Stimulated activated CD4-positive, alpha-beta T cell treated with anti-CD3 and anti-CD28 coated beads, Interleukin-1b, Interleukin-23, amount 100 ng/mL, for 24 hours (primary cell): ENCODE results near the gene AFF1.

Source experiments
- DNase-seq, 4 experiments: peaks; one replicate each; pipeline ENCODE4 v3.0.0-alpha.2; 2020; ENCODE audit warnings: low read depth in 4 of 4, low spot score in 1 of 4

AFF1 gene

GRCh38 chr4:87105101-87105845 is 170.5 kb downstream of the AFF1 start:
- DNase-seq: no peak

GRCh38 chr4:87108142-87108546 is 173.3 kb downstream of the AFF1 start:
- no peak for DNase-seq

- DNase-seq: no peak
Measured at GRCh38 chr4:87109121-87109520, 174.3 kb downstream of the AFF1 start.

GRCh38 chr4:87109945-87110344 is 175.1 kb downstream of the AFF1 start:
- no peak for DNase-seq

DNA sequence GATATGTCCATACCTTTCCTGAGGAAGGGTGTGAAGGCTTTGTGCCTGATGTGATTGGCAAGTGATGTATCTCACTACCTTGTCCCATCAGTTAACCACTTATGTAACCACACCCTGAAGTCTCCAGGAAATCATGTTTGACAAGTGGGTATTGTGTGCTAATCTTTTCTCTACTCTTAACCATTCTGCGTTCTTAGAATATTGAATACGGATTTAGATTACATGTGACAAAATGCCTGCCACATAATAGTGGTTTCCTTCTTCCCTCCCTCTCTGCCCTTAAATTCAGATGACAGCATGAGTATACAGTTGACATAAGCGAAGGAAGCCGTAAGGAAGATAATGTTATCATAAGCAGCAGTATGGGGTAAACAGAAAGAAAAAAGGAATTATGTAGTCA is 177.3 kb downstream of the AFF1 start:
- DNase-seq: no peak

DNA sequence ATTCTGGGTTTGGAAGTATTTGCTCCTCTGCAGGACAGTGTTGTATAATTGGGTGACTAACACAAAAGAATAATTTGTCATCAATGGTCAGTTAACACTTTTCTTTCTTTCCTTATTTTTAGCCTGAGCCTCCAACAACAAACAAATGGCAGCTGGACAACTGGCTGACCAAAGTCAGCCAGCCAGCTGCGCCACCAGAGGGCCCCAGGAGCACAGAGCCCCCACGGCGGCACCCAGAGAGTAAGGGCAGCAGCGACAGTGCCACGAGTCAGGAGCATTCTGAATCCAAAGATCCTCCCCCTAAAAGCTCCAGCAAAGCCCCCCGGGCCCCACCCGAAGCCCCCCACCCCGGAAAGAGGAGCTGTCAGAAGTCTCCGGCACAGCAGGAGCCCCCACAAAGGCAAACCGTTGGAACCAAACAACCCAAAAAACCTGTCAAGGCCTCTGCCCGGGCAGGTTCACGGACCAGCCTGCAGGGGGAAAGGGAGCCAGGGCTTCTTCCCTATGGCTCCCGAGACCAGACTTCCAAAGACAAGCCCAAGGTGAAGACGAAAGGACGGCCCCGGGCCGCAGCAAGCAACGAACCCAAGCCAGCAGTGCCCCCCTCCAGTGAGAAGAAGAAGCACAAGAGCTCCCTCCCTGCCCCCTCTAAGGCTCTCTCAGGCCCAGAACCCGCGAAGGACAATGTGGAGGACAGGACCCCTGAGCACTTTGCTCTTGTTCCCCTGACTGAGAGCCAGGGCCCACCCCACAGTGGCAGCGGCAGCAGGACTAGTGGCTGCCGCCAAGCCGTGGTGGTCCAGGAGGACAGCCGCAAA is 179.6 kb downstream of the AFF1 start:
- no peak for DNase-seq

DNA sequence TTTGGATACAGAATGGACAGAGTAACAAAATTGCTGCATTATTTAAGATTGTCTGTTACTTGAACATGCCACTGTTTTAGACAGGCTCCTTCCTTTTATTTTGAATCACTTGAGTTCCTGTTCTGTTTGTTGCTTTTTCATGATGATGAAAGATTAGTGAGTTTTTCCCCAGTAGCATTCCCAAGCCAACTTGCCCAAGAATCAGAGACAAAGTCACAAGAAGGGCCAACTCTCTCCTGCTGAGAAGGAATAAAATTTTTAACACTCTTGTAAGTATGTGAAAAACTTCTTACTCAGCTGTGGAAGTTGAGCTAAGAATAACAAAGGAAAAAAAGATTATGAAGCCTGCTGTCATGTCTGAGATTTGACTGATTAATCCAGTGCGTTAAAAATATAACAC is 181.4 kb downstream of the AFF1 start:
- no peak for DNase-seq

- DNase-seq: no peak
Measured at GRCh38 chr4:87117051-87117731, 182.4 kb downstream of the AFF1 start.

DNA sequence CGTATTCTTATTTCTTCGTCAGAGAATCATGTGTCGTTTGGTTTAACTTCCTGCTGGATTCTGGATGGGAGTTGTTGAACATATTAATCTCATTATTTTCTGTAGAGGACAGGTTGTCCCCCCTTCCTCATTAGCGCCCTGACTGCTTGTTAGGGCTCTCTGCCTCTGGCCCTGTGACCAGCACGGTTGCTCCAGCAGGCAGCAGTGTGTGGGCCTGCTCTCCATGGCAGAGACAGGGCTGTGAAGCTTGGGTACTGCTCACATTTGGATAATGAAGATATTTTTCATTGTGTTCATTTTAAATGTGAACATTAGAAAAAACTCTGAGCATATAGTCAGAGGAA is 182.9 kb downstream of the AFF1 start:
- no peak for DNase-seq

DNA sequence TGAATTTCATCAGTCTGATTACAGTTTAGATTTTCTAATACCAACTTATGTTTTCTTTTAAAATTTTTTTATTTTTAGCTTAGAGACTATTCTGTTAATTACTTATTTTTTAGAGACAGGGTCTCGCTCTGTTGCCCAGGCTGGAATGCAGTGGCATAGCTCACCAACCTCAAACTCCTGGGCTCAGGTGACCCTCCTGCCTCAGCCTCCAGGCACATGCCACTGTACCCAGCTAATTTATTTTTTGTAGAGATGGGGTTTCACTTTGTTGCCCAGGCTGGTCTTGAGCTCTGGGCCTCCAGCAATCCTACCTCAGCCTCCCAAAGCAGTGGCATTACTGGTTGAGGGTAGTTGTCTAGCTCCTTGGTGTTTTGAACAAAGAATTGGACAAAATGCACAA is 183.6 kb downstream of the AFF1 start:
- DNase-seq: no peak

GRCh38 chr4:87118826-87119225 is 184.0 kb downstream of the AFF1 start:
- DNase-seq: no peak

- DNase-seq: no peak
Measured at GRCh38 chr4:87120010-87120409, 185.2 kb downstream of the AFF1 start.

GRCh38 chr4:87120411-87121162 is 185.8 kb downstream of the AFF1 start:
- DNase-seq: no peak

DNA sequence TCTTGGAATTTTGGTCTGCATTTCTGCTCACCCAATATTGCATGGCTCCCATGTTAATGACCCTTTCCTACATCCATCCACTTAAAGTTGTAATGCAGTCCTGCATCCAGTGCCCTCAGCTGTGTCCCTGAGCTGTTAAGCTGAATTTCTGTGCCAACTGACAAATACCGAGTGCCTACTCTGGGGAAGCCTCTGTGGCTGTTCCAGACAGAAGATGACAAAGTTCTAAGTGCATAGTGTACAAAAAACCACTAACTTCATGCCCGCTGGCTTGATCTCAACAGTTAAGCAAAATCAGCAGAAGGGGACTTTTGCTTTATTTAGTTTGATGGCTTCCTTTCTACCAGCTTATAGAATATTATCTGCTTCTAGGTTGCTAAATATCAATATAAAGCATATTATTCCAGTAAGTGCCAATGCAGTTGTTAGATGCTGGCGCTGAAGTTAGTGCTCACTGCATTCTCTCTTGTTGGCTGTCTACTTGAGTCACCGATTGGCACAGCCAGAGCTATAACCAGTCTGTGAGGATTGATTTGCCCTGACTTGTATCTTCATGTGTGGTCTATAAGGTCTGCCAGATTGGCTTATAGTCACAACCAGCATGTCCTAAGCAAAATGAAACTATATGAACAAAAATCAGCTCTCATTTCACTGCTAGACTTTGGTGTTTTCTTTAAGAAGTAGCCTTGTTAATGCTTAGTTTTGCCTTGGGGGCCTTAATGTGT is 186.7 kb downstream of the AFF1 start:
- DNase-seq: no peak

GRCh38 chr4:87122252-87122651 is 187.4 kb downstream of the AFF1 start:
- DNase-seq: no peak

GRCh38 chr4:87126056-87126455 is 191.2 kb downstream of the AFF1 start:
- no peak for DNase-seq

DNA sequence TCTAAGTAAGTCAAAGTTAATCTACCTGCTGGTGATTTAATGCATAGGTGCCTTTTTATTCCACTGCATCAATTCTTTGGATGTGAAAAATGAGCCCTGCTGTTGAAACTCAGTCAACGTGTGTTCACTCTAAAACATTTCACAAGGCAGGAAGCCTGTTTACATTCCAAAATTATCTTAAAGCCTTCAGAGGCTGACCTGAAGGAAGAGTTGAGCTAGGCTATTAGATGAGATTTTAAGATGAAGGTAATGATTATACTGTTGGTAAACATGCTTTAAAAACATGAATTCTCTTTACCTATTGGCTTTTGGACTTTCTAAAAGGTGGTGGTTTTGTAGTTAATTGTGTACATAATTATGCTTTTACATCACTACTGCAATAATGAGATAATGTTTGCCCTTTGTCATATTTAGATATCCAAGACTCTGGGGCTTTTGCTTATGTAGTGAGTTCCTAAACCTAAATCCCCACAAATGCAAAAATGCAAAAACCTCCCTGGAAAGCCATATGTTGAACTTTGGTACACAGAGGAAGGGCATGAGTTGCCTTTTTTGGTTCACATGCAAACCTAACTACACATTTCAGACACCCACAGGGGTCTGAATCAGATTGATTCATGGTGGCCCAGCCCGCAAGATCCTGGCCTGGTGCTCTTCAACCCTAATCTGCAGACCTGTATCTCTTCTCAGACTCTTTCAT is 193.3 kb downstream of the AFF1 start:
- no peak for DNase-seq

- DNase-seq: no peak
Measured at GRCh38 chr4:87129681-87130080, 194.9 kb downstream of the AFF1 start.

DNA sequence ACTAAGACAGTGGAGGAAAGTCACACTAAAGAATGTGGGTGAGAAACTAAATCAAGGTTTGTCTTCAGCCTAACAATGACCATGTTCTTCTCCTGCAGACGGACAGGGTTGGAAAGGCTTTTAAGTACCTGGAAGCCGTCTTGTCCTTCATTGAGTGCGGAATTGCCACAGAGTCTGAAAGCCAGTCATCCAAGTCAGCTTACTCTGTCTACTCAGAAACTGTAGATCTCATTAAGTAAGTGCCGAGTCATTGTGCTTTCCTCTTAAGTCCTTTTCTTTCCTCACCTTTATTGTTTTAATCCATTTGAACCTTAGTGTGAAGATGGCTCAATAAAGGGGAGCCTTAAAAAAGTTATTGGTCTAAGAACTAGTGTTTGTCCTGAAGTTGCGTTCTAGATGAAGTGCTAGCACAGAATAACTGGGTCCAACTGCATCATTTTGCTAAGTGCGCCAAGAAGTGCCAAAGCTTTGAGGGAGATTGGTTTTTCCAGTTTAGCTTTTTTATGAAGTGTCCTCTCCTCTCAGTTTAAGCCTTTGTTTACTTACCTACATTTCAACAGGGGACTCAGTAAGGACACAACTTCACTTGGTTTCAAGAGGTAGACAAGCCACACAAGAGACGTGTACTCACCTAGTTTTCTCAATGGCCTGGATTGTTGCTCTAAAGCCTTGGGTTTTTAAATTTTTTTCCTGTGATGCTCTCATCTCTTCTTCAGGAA is 196.3 kb downstream of the AFF1 start:
- no peak for DNase-seq

DNA sequence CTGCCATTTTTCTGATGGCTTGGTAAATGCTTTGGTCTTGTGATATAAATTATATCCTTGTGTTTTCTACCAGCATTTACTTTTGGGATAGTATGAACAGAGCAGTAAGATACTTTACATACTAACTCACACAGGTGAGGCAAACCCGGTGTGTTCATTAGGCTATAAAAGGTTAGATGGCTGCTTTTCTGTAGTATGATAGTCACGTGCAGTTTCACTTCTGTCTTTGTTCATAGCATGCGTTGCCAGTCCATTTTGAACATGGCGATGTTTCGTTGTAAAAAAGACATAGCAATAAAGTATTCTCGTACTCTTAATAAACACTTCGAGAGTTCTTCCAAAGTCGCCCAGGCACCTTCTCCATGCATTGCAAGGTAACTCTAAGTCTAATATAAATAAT is 197.2 kb downstream of the AFF1 start:
- no peak for DNase-seq
